PC-9 (cell line): ENCODE results near the gene CCBE1. TPM values are rescaled to one million over a fixed set of nuclear protein-coding genes. Genes with fewer than 3 reads are reported as not detected.

Experiments
- BruUV-seq: library from RNA; stranded (reverse); fragments of 400-500 nt; replicated peaks from 2 replicates; lab custom pipeline; 2021; lab: Mats Ljungman, UMichigan
- CTCF ChIA-PET: fragments of 300-600 bp; sonication (Branson Sonifier 250); formaldehyde crosslinking; loops from one replicate; lab custom pipeline; 2022; ENCODE audit warnings: antibody characterized with exemption; lab: Charles Lee
- POLR2A ChIA-PET: fragments of 300-600 bp; sonication (Branson Sonifier 250); formaldehyde crosslinking; loops from one replicate; lab custom pipeline; 2022; ENCODE audit warnings: antibody characterized with exemption; ENCODE audit not compliant: unreplicated experiment; lab: Charles Lee
- DNase-seq, 2 experiments: peaks; one replicate each; pipeline versions ENCODE4 v3.0.0 to v3.0.0-alpha.2; 2015 to 2022; ENCODE audit warnings: mixed read lengths in 1 of 2
- H2AFZ ChIP-seq: fragments of 200-600 bp; sonication (generic); 2 replicates; pipeline ENCODE4 v1.8.1; 2017; ENCODE audit warnings: antibody characterized with exemption
- H3F3A ChIP-seq: fragments of 200-600 bp; sonication (generic); 2 replicates; pipeline ENCODE4 v1.8.1; 2017; ENCODE audit warnings: antibody characterized with exemption, mild to moderate bottlenecking, low read depth; ENCODE audit not compliant: insufficient read depth
- H3K27ac ChIP-seq: fragments of 200-600 bp; sonication (generic); 2 replicates; pipeline ENCODE4 v1.6.1; 2016; ENCODE audit warnings: mixed run types
- H3K27me3 ChIP-seq: fragments of 200-600 bp; sonication (generic); 2 replicates; pipeline ENCODE4 v1.6.1; 2016; ENCODE audit warnings: low read depth, mixed run types; ENCODE audit not compliant: insufficient read depth
- H3K36me3 ChIP-seq: fragments of 200-600 bp; sonication (generic); 2 replicates; pipeline ENCODE4 v1.6.1; 2016; ENCODE audit warnings: low read depth, mixed run types
- H3K4me1 ChIP-seq: fragments of 200-600 bp; sonication (generic); replicated peaks from 2 replicates; pipeline ENCODE4 v1.6.1; 2016; ENCODE audit warnings: mixed run types; ENCODE audit not compliant: insufficient read depth
- H3K4me2 ChIP-seq: fragments of 200-600 bp; sonication (generic); 2 replicates; pipeline ENCODE4 v1.6.1; 2017; ENCODE audit warnings: mixed run types
- H3K4me3 ChIP-seq: fragments of 200-600 bp; sonication (generic); 2 replicates; pipeline ENCODE4 v1.6.1; 2016; ENCODE audit warnings: mixed run types
- H3K79me2 ChIP-seq: fragments of 200-600 bp; sonication (generic); 2 replicates; pipeline ENCODE4 v1.6.1; 2017; ENCODE audit warnings: low read depth, mixed run types
- H3K9me2 ChIP-seq: fragments of 200-600 bp; sonication (generic); 2 replicates; pipeline ENCODE4 v1.8.1; 2017; ENCODE audit warnings: mild to moderate bottlenecking; ENCODE audit not compliant: insufficient read depth
- H3K9me3 ChIP-seq: fragments of 200-600 bp; sonication (generic); 2 replicates; pipeline ENCODE4 v1.8.1; 2016; ENCODE audit warnings: low read depth; ENCODE audit not compliant: insufficient read depth
- H4K20me1 ChIP-seq: fragments of 200-600 bp; sonication (generic); 2 replicates; pipeline ENCODE4 v1.8.1; 2017; ENCODE audit not compliant: insufficient read depth
- EZH2 ChIP-seq: fragments of 200-600 bp; sonication (generic); IDR thresholded peaks from 2 replicates; pipeline ENCODE4 v1.8.0; 2017; ENCODE audit warnings: antibody characterized with exemption, low read depth
- intact Hi-C: fragments of 100-400 bp; cut with micrococcal nuclease; formaldehyde crosslinking; loops from one replicate; pipeline ENCODE4 v1.10.0; 2022; ENCODE audit not compliant: unreplicated experiment
- total RNA-seq: library from RNA; stranded (reverse); gene quantifications from 2 replicates; pipeline ENCODE4 v1.2.3, GENCODE V29; 2021
- TF ChIP-seq, protein P1 (sequence below): fragments of 200-600 bp; sonication (generic); conservative IDR thresholded peaks from 2 replicates; pipeline ENCODE4 v1.6.1; 2017; ENCODE audit warnings: mixed run types, antibody characterized with exemption, mild to moderate bottlenecking, moderate library complexity

CCBE1 gene
- total RNA-seq, 1 experiment from 2014 or later: 5.8 TPM

DNA sequence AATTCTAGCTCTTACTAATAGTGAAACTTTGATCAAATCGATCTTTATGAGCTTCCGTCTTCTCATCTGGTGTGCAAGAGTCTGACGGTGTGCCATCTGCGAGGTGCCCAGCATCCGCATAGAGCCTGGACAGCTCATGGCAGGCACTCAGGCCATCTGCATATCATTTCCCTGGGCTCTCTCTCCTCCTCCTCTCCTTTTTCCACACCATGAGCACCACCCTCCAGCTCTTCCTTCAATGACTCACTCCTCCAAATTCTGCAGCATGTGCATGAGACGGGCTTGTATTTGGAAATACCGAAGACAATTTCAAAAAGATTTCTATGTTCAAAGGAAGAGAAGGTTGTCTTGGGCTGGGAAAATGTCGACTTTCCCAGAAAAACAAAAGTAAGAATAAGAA, 161.1 kb downstream of the CCBE1 start:
- H3K36me3 ChIP-seq: no peaks in the 10 kb centered on the region
- no peaks in the 10 kb centered on the region; the same call in 1 of the 2 replicates for H3K9me3 ChIP-seq
- no peak overlapping the region for H3K4me2 ChIP-seq
- H3F3A ChIP-seq: no peaks in the 10 kb centered on the region
- TF ChIP-seq, protein P1, sequence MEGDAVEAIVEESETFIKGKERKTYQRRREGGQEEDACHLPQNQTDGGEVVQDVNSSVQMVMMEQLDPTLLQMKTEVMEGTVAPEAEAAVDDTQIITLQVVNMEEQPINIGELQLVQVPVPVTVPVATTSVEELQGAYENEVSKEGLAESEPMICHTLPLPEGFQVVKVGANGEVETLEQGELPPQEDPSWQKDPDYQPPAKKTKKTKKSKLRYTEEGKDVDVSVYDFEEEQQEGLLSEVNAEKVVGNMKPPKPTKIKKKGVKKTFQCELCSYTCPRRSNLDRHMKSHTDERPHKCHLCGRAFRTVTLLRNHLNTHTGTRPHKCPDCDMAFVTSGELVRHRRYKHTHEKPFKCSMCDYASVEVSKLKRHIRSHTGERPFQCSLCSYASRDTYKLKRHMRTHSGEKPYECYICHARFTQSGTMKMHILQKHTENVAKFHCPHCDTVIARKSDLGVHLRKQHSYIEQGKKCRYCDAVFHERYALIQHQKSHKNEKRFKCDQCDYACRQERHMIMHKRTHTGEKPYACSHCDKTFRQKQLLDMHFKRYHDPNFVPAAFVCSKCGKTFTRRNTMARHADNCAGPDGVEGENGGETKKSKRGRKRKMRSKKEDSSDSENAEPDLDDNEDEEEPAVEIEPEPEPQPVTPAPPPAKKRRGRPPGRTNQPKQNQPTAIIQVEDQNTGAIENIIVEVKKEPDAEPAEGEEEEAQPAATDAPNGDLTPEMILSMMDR: no peak
- no peak for TF ChIP-seq EZH2
- CTCF ChIA-PET: no interaction called here
- H3K79me2 ChIP-seq: no peaks in the 10 kb centered on the region
- H3K27me3 ChIP-seq: no peaks in the 10 kb centered on the region
- no peaks in the 10 kb centered on the region for H4K20me1 ChIP-seq
- H3K9me2 ChIP-seq: no peaks in the 10 kb centered on the region
- no peak overlapping the region for H3K4me3 ChIP-seq
- H2AFZ ChIP-seq: no peak overlapping the region
- DNase-seq: no peak
- H3K4me1 ChIP-seq: no peaks in the 10 kb centered on the region
- POLR2A ChIA-PET: no interaction called here
- intact Hi-C loops: no loop called here
- no TSS peak for BruUV-seq
- no peak overlapping the region for H3K27ac ChIP-seq

- CTCF ChIA-PET: no interaction called here
- intact Hi-C loops: no loop called here
- DNase-seq: no peak
These were observed 162.2 kb downstream of the CCBE1 start for GRCh38 chr18:59535055-59535454.

GRCh38 chr18:59528866-59529265, 168.4 kb downstream of the CCBE1 start:
- intact Hi-C loops: no loop called here
- no peaks in the 10 kb centered on the region; the same call in 1 of the 2 replicates for H3K9me3 ChIP-seq
- H3K4me2 ChIP-seq: no peak overlapping the region
- H2AFZ ChIP-seq: no peak overlapping the region
- no peak overlapping the region for H3K27ac ChIP-seq
- BruUV-seq: no TSS peak
- H3K36me3 ChIP-seq: no peaks in the 10 kb centered on the region
- no peaks in the 10 kb centered on the region for H3K9me2 ChIP-seq
- no peaks in the 10 kb centered on the region for H3F3A ChIP-seq
- peaks cover 14% of the 10 kb centered on the region for H3K27me3 ChIP-seq
- no peak for DNase-seq
- POLR2A ChIA-PET: no interaction called here
- no peaks in the 10 kb centered on the region for H4K20me1 ChIP-seq
- H3K4me1 ChIP-seq: no peaks in the 10 kb centered on the region
- CTCF ChIA-PET: no interaction called here
- H3K79me2 ChIP-seq: no peaks in the 10 kb centered on the region
- TF ChIP-seq, protein P1: no peak
- H3K4me3 ChIP-seq: no peak overlapping the region

More at GRCh38 chr18:59535055-59535454, 162.2 kb downstream of the CCBE1 start:
- no TSS peak for BruUV-seq
- Histone ChIP-seq H3K27me3 (no peaks in the 10 kb centered on the region), H3K4me1 (no peaks in the 10 kb centered on the region), H3K36me3 (no peaks in the 10 kb centered on the region), H3K9me2 (no peaks in the 10 kb centered on the region), H3K9me3 (no peaks in the 10 kb centered on the region; the same call in 1 of the 2 replicates), H3K27ac (no peak overlapping the region), H3K4me3 (no peak overlapping the region), H3K79me2 (no peaks in the 10 kb centered on the region), H4K20me1 (no peaks in the 10 kb centered on the region), H3K4me2 (no peak overlapping the region), H2AFZ (no peak overlapping the region), H3F3A (no peaks in the 10 kb centered on the region)
- no peak for TF ChIP-seq EZH2
- TF ChIP-seq, protein P1: no peak
- POLR2A ChIA-PET: no interaction called here
